GM12874 (cell line): Measurements from ENCODE around the gene THOC5.

Source experiments
- CTCF ChIP-seq: IDR thresholded peaks from 2 replicates; pipeline ENCODE4 v1.5.1; 2011; ENCODE audit warnings: low read depth, mild to moderate bottlenecking, control low read depth, low read length, moderate library complexity; ENCODE audit not compliant: insufficient read depth

Gene THOC5

GRCh38 chr22:29470159-29470855, 83.2 kb downstream of the THOC5 start:
- TF ChIP-seq CTCF = peak; percentile 97

GRCh38 chr22:29469755-29470154, 83.8 kb downstream of the THOC5 start:
- TF ChIP-seq CTCF = no peak

GRCh38 chr22:29464581-29464980, 89.0 kb downstream of the THOC5 start:
- no peak for TF ChIP-seq CTCF

GRCh38 chr22:29463629-29464028, 89.9 kb downstream of the THOC5 start:
- TF ChIP-seq CTCF = no peak

- no peak for TF ChIP-seq CTCF
Observed at GRCh38 chr22:29461263-29461662, 92.3 kb downstream of the THOC5 start.

GRCh38 chr22:29459773-29460172, 93.8 kb downstream of the THOC5 start:
- no peak for TF ChIP-seq CTCF

- TF ChIP-seq CTCF = no peak
Observed at GRCh38 chr22:29458551-29458950, 95.0 kb downstream of the THOC5 start.
